H1 (cell line): ENCODE measurements around the gene PYGL. TPM values are rescaled to one million over a fixed set of nuclear protein-coding genes. Genes with fewer than 3 reads are reported as not detected.

Experiments used
- CTCF ChIA-PET: fragments of 300-600 bp; sonication (Branson Sonifier 250); formaldehyde crosslinking; loops from one replicate; lab custom pipeline; 2021; ENCODE audit not compliant: partially characterized antibody; lab: Charles Lee
- POLR2A ChIA-PET: fragments of 300-600 bp; sonication (Branson Sonifier 250); formaldehyde crosslinking; loops from one replicate; lab custom pipeline; 2021; ENCODE audit warnings: inconsistent platforms; ENCODE audit not compliant: partially characterized antibody; lab: Charles Lee
- DNase-seq, 2 experiments: peaks; one replicate each; pipeline versions ENCODE4 v3.0.0 to v3.0.0-alpha.2; 2010 to 2022; ENCODE audit warnings: low spot score in 2 of 2, low read depth in 1 of 2, mixed read lengths in 1 of 2
- FAIRE-seq: peaks from 2 replicates; lab custom pipeline; 2011; peaks lifted over from hg19 to GRCh38; lab: Jason Lieb, UNC
- H2AFZ ChIP-seq: 2 replicates; pipeline ENCODE4 v1.8.1; 2012; ENCODE audit warnings: low read length, inconsistent platforms
- H2AK5ac ChIP-seq: 2 replicates; pipeline ENCODE4 v1.6.1; 2013; ENCODE audit warnings: low read depth, low read length
- H2BK120ac ChIP-seq: replicated peaks from 2 replicates; pipeline ENCODE3; 2013; ENCODE audit warnings: low read depth, low read length, inconsistent platforms
- H2BK12ac ChIP-seq: 2 replicates; pipeline ENCODE4 v1.6.1; 2013; ENCODE audit warnings: low read depth, low read length
- H2BK15ac ChIP-seq: 2 replicates; pipeline ENCODE4 v1.6.1; 2013; ENCODE audit warnings: low read length
- H2BK20ac ChIP-seq: 2 replicates; pipeline ENCODE4 v1.6.1; 2013; ENCODE audit warnings: low read length
- H2BK5ac ChIP-seq: 2 replicates; pipeline ENCODE4 v1.6.1; 2013; ENCODE audit warnings: low read depth, low read length
- H3K14ac ChIP-seq: 2 replicates; pipeline ENCODE4 v1.6.1; 2013; ENCODE audit warnings: inconsistent platforms; ENCODE audit not compliant: insufficient read length
- H3K18ac ChIP-seq: 2 replicates; pipeline ENCODE4 v1.6.1; 2013; ENCODE audit warnings: low read length; ENCODE audit errors: extremely low read depth
- H3K23ac ChIP-seq: 2 replicates; pipeline ENCODE4 v1.6.1; 2013; ENCODE audit warnings: inconsistent platforms; ENCODE audit not compliant: insufficient read length
- H3K23me2 ChIP-seq: 2 replicates; pipeline ENCODE4 v1.6.1; 2013; ENCODE audit warnings: low read depth, low read length
- H3K27ac ChIP-seq: 2 replicates; pipeline ENCODE4 v1.6.1; 2011; ENCODE audit warnings: low read depth, low read length, inconsistent platforms
- H3K27me3 ChIP-seq, 4 experiments: replicated peaks in 1 of 4; 1 replicate in 1 of 4; 2 replicates in 3 of 4; pipeline versions ENCODE4 v1.6.1 to v1.8.1; 2011 to 2013; ENCODE audit warnings: low read length in 3 of 4, mild to moderate bottlenecking in 3 of 4, inconsistent platforms in 2 of 4, mixed read lengths in 2 of 4, moderate library complexity in 1 of 4; ENCODE audit not compliant: control insufficient read depth in 3 of 4, insufficient read depth in 3 of 4; ENCODE audit errors: extremely low read depth in 1 of 4
- H3K36me3 ChIP-seq, 4 experiments: 2 replicates each; pipeline versions ENCODE4 v1.6.1 to v1.8.1; 2011 to 2013; ENCODE audit warnings: mild to moderate bottlenecking in 4 of 4, low read length in 3 of 4, moderate library complexity in 2 of 4, control low read depth in 1 of 4, inconsistent platforms in 1 of 4; ENCODE audit not compliant: insufficient read depth in 4 of 4, control insufficient read depth in 2 of 4
- H3K4ac ChIP-seq: replicated peaks from 2 replicates; pipeline ENCODE3; 2013; ENCODE audit warnings: low read length, low read depth, mixed read lengths, inconsistent platforms; ENCODE audit not compliant: insufficient read length
- H3K4me1 ChIP-seq, 4 experiments: replicated peaks in 1 of 4; 1 replicate in 1 of 4; 2 replicates in 3 of 4; pipeline versions ENCODE4 v1.6.1 to v1.8.1; 2011 to 2013; ENCODE audit warnings: low read length in 3 of 4, inconsistent platforms in 2 of 4, mixed read lengths in 1 of 4; ENCODE audit not compliant: insufficient read depth in 4 of 4, control insufficient read depth in 3 of 4
- H3K4me2 ChIP-seq, 2 experiments: 2 replicates each; pipeline versions ENCODE4 v1.6.1 to v1.8.1; 2011 to 2013; ENCODE audit warnings: low read depth in 2 of 2, low read length in 2 of 2, control low read depth in 1 of 2, inconsistent platforms in 1 of 2, mild to moderate bottlenecking in 1 of 2; ENCODE audit not compliant: insufficient read depth in 1 of 2
- H3K4me3 ChIP-seq, 4 experiments: fragments of 200-600, 300-600 bp in 1 of 4; sonication (generic), shearing (Covaris generic), sonication (Bioruptor Twin) in 1 of 4; 2 replicates each; pipeline versions ENCODE4 v1.5.1 to v1.8.1; 2011 to 2016; ENCODE audit warnings: low read length in 4 of 4, low read depth in 3 of 4, control low read depth in 2 of 4, inconsistent platforms in 2 of 4, mild to moderate bottlenecking in 2 of 4, mixed read lengths in 1 of 4, moderate library complexity in 1 of 4; ENCODE audit not compliant: insufficient read depth in 2 of 4; ENCODE audit errors: extremely low read depth in 1 of 4
- H3K56ac ChIP-seq: replicated peaks from 2 replicates; pipeline ENCODE3; 2013; ENCODE audit warnings: low read depth, mild to moderate bottlenecking, mixed read lengths, low read length, inconsistent platforms; ENCODE audit not compliant: insufficient read length
- H3K79me1 ChIP-seq: 2 replicates; pipeline ENCODE4 v1.6.1; 2013; ENCODE audit warnings: low read depth, low read length, control low read depth
- H3K79me2 ChIP-seq, 2 experiments: 2 replicates each; pipeline versions ENCODE4 v1.6.1 to v1.8.1; 2012 to 2013; ENCODE audit warnings: low read length in 2 of 2, mild to moderate bottlenecking in 2 of 2, inconsistent platforms in 1 of 2; ENCODE audit not compliant: insufficient read depth in 2 of 2, control insufficient read depth in 1 of 2
- H3K9ac ChIP-seq, 4 experiments: replicated peaks in 1 of 4; 1 replicate in 1 of 4; 2 replicates in 3 of 4; pipeline versions ENCODE4 v1.6.1 to v1.8.1; 2011 to 2013; ENCODE audit warnings: low read depth in 3 of 4, low read length in 3 of 4, control low read depth in 2 of 4, mild to moderate bottlenecking in 2 of 4, moderate library complexity in 2 of 4, inconsistent platforms in 1 of 4; ENCODE audit errors: extremely low read depth in 1 of 4
- H3K9me3 ChIP-seq, 2 experiments: 2 replicates each; pipeline versions ENCODE4 v1.6.1 to v1.8.1; 2012 to 2013; ENCODE audit warnings: mild to moderate bottlenecking in 2 of 2, moderate library complexity in 2 of 2, control low read depth in 1 of 2, inconsistent platforms in 1 of 2, low read depth in 1 of 2, low read length in 1 of 2, mixed read lengths in 1 of 2; ENCODE audit not compliant: insufficient read depth in 2 of 2
- H4K20me1 ChIP-seq, 2 experiments: replicated peaks in 1 of 2; 2 replicates each; pipeline versions ENCODE3 to v1.8.1; 2011 to 2013; ENCODE audit warnings: inconsistent platforms in 2 of 2, low read length in 2 of 2, mild to moderate bottlenecking in 1 of 2; ENCODE audit not compliant: insufficient read depth in 2 of 2, control insufficient read depth in 1 of 2
- H4K5ac ChIP-seq: 2 replicates; pipeline ENCODE4 v1.6.1; 2013; ENCODE audit warnings: low read length, low read depth, mixed read lengths, inconsistent platforms; ENCODE audit not compliant: insufficient read length
- H4K8ac ChIP-seq: 2 replicates; pipeline ENCODE4 v1.8.0; 2013; ENCODE audit warnings: mild to moderate bottlenecking, moderate library complexity, low read length, inconsistent platforms; ENCODE audit not compliant: insufficient read depth; ENCODE audit errors: extremely low read depth
- H4K91ac ChIP-seq: replicated peaks from 2 replicates; pipeline ENCODE3; 2013; ENCODE audit warnings: low read length, mixed read lengths, inconsistent platforms; ENCODE audit not compliant: insufficient read length
- PHF8 ChIP-seq: fragments of 200-600 bp; sonication (generic); conservative IDR thresholded peaks from 2 replicates; pipeline ENCODE4 v1.7.1; 2012; ENCODE audit warnings: low read depth, mild to moderate bottlenecking, inconsistent platforms, low read length, moderate library complexity
- WGBS, 2 experiments: shearing (Covaris generic) in 1 of 2; methylation state at CpG; one replicate each; pipeline versions ENCODE4 v1.1.6 to v1.1.7; 2013 to 2015; ENCODE audit warnings: low lambda C conversion rate in 2 of 2, mixed read lengths in 2 of 2, inconsistent platforms in 1 of 2, low coverage in 1 of 2, missing lambda C conversion rate in 1 of 2; ENCODE audit not compliant: insufficient replicate concordance in 2 of 2, insufficient coverage in 1 of 2, insufficient read length in 1 of 2; ENCODE audit errors: extremely low coverage in 1 of 2, missing lambda C conversion rate in 1 of 2; 5-methylcytosine and 5-hydroxymethylcytosine counted together
- polyA plus RNA-seq, 7 experiments: library from polyadenylated mRNA; depleted of rRNA in 3 of 7; stranded (reverse) in 5 of 7; unstranded in 2 of 7; fragments of >200 nt in 5 of 7; fragments of 200-250 nt in 2 of 7; gene quantifications; 1 replicate in 5 of 7; 2 replicates in 1 of 7; 4 replicates in 1 of 7; pipeline versions ENCODE4 v1.2.1 to v1.2.3, GENCODE V29; 2011 to 2013; ENCODE audit warnings: missing spikeins in 2 of 7, mixed read lengths in 2 of 7
- total RNA-seq: library from RNA; stranded (reverse); fragmentation: NEBNext Ultra II Directional; extraction: Animal tissue kit (Norgen Biotek cat#: 25700); gene quantifications from 2 replicates; pipeline ENCODE4 v1.2.1, GENCODE V29; 2021

The PYGL gene
- total and polyA plus RNA-seq, 2 of the 8 experiments (the other 6 are each of a cell fraction or from before 2014, with no cell fraction given) = 26.1 to 50.5 TPM

GRCh38 chr14:50943261-50943942 lies 881 bp downstream of the PYGL start:
- Histone ChIP-seq H3K23me2 (peaks cover 18% of the 10 kb centered on the region), H3K4me3 (peak overlapping the region; percentile 53 to 89 (median 78)), H4K91ac (no peak overlapping the region), H3K4me1 (peaks cover 0 to 4% (median 1%) of the 10 kb centered on the region in 4 experiments; a peak in 4 of 7 replicates), H3K79me2 (no peaks in the 10 kb centered on the region), H3K18ac (peak overlapping the region; percentile 67), H2AK5ac (no peak overlapping the region), H4K8ac (no peak overlapping the region; the same call in 1 of the 2 replicates), H4K5ac (no peak overlapping the region), H2BK12ac (0 out of 2 replicates have a peak overlapping the region, but pooled peaks have one; percentile 97), H3K36me3 (no peaks in the 10 kb centered on the region; a peak in 1 of 8 replicates), H3K9me3 (no peaks in the 10 kb centered on the region), H2BK120ac (no peak overlapping the region), H3K56ac (peak overlapping the region; percentile 32), H3K27me3 (0 out of 7 replicates have a peak, but pooled peaks cover 0 to 2% (median 0%) of the 10 kb centered on the region in 4 experiments), H3K27ac (no peak overlapping the region), H2BK15ac (no peak overlapping the region), H2AFZ (peak overlapping the region; percentile 95; the same call in 1 of the 2 replicates), H3K4ac (no peak overlapping the region), H2BK5ac (no peak overlapping the region; the same call in 1 of the 2 replicates), H4K20me1 (no peaks in the 10 kb centered on the region), H3K14ac (no peak overlapping the region), H3K23ac (no peak overlapping the region), H3K9ac (peak overlapping the region in 3 of 4 experiments; percentile 58 to 65 (median 61); a peak in 6 of 7 replicates), H3K79me1 (peaks cover 2% of the 10 kb centered on the region; the same call in 1 of the 2 replicates), H2BK20ac (no peak overlapping the region), H3K4me2 (peak overlapping the region; percentile 97 to 98)
- ChIA-PET CTCF (interaction anchor here (0.9 kb wide), 1 partner anchor 836 kb away, joined by 3 read pairs; no protein-coding TSS in a partner anchor), POLR2A (interaction anchor here (0.6 to 1.9 kb wide), 3 partner anchors 10 to 33 kb away, joined by 4 to 7 read pairs (median 4); no protein-coding TSS in a partner anchor)
- FAIRE-seq (no peak), DNase-seq (peak in 1 of 2 experiments; percentile 66)
- WGBS, 2 experiments = 5% methylated on average over 26 of the region's 26 CpGs; no CpG with 5 or more reads in 1 of the 2 experiments
- TF ChIP-seq PHF8 = no peak
